Activated naive CD4-positive, alpha-beta T cell (primary cell): Measurements from ENCODE around the gene KBTBD8.
A peak's percentile ranks its signal among the peaks of the same experiment; 100 is the strongest.

Source experiments
- DNase-seq, 4 experiments: peaks; one replicate each; lab custom pipeline; 2025; lab: John Stamatoyannopoulos, UW

KBTBD8 gene, protein sequence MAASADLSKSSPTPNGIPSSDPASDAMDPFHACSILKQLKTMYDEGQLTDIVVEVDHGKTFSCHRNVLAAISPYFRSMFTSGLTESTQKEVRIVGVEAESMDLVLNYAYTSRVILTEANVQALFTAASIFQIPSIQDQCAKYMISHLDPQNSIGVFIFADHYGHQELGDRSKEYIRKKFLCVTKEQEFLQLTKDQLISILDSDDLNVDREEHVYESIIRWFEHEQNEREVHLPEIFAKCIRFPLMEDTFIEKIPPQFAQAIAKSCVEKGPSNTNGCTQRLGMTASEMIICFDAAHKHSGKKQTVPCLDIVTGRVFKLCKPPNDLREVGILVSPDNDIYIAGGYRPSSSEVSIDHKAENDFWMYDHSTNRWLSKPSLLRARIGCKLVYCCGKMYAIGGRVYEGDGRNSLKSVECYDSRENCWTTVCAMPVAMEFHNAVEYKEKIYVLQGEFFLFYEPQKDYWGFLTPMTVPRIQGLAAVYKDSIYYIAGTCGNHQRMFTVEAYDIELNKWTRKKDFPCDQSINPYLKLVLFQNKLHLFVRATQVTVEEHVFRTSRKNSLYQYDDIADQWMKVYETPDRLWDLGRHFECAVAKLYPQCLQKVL

DNA sequence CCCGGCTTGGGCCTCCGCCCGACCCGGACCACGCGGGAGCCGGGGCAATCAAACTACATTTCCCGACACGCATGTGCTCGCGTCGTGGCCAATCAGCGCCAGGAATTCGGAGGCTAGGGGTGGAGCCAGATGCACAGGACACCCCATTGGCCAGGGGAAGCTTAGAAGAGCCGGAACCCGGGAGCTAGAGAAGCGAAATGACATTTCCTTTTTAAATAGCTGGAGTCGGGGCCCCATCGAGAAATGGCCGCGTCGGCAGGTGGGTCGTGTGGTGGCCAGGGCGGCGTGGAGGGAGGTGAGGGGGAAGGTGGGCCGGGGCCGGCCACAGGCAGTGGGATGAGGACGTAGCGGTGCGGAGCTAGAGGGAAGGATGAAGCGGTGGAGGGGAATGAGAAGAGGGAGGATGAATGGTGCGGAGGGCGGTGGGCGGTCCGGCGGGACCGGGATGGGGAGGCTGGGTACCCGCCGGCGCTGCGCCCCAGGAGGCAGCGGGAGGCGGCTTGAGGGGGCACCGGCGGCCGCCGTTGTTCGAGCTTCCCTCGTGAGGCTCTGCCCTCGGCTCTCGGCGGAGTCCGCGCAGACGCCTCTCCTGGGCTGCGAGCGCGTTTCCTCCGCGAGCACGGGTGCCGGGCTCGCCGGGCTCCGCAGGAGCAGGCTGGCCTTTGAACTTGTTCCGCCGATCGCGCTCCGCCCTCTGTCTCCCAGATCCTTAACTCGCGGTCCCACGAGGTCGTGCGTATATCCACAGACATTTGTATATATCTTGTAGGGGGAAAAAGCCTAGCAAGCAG, at the start of gene KBTBD8:
KBTBD8 (plus strand) TSS at position 195 of the 791 bp plus-strand sequence; CDS start at position 244, 49 bp downstream.
- peak; percentile 88 to 93 (median 90) for DNase-seq

DNA sequence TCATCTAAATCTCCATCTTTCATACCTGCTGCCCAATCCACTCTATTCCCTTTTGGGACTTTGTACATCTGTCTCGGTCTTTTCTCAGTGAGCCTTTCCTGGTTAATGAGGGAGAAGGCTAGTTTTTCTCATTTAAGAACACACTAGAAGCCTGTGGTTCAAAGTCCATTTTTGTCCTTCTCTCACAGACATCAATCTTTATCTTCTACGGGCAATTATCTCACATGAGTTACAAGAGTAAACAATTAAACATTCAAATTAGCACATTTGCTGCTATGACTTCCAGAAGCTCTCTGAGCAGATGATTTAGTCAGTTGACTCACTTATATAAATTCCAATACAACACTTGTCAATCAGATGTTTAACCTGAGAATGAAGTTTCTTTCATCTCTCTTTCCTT, 49.3 kb upstream of the KBTBD8 start:
- no peak for DNase-seq

DNA sequence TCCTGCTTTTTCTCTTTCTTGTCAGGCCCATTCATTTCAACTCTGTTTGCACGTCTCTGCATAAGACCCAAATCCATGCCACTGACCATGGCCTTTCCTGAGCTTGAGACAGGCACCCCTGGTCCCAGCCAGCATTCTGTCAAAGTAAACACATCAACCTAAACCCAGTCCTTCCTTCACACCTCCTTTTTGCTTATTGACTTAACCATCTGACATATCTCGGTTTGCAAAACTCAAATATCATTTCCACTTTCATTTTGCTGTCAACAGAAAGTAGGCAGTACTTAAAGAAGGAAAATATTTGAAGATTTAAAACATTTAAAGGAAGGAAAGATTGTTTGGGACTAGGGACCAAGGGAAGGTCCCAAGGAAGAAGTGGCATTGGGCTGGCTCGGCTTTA, 48.2 kb upstream of the KBTBD8 start:
- no peak for DNase-seq

DNA sequence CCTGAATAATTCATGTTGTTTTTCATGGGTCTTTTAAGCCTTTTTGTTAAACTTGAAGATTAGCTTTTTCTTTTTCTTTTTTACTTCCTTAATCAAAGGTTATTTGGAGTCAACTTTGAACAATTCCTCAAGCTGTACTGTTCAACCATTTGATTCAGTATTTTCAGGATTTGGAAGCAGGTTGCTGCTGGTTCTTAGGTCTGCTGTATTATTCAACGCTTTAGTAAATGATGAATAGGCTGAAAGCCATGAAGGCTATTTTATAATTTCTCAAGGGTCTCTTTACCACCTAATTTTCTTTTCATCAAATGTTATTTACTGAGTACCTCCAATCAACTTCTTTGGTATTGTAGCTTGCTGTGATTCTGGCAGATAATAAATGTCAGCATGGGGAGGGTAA, 45.8 kb upstream of the KBTBD8 start:
- no peak for DNase-seq

DNA sequence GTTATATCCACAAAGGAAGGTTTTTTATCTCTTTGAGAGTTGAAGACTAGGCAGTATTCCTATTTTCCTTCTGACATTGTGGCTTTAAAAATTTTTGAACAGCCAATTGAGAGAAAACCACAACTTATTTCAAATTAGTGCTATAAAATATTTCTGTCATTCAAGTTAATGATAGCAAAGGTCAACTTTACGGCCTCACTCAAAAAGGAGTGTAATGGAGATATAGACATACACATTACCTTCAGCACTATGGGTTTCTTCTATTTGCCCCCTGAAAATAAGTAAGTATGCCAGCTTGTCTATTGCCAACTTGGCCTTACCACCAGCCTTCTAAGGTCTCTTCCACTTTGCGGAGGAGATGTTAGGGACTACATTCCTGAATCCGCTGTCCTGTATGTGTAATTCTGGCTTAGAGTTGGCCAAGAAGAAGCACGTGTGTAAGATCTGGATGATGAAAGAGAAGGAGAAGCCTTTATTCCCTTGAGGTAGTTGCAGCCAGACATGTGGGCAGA, 44.1 kb upstream of the KBTBD8 start:
- no peak for DNase-seq

DNA sequence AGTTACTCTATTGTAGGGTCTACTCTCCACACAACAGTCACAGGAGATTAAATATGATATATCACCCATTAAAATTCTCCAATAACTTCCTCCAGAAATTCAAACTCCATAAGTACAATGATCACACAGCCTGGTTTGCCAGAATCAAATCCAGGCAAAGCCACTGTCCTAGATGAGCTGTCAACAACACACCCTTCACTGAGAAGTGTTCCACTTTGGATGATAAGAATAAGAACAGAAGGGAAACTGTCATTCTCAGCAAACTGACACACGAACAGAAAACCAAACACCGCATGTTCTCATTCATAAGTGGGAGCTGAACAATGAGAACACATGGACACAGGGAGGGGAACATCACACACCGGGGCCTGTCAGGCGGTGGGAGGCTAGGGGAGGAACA, 41.4 kb upstream of the KBTBD8 start:
- no peak for DNase-seq

DNA sequence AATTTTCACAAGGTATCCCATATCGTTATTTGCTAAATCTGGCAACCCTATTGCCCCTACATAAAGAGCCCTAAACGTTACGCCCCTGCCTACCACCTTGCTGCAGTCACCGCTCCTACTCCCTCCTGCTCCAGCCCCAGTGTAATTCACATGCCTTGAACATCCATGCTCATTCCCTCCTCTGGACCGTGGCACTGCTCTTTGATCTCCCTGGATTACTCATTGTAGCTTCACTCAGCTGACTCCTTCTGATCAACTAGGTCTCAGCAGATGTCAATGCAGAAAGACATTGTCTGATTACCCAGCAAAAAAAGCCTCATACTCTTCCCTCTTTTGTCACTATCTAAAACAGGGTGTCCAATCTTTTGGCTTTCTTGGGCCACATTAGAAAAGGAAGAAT, 40.7 kb upstream of the KBTBD8 start:
- DNase-seq, result no peak

DNA sequence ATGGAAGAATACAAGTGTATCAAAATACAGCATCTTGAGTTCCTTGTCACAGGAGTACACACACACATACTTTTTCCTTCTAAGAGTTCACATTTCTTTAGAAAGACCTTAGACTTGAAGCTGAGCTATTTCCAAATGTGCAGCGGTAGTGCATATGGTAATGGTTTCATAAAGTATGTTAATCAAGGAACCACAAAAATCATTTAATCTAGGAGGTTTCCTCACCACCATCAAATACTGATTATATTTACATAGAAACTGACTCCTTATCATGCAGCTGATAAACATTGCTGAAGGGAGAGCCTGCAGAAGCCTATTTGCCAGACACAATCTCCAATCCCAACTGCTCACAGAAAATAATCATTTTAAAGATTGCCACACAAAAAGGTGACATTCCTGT, 40.0 kb upstream of the KBTBD8 start:
- DNase-seq, result no peak

DNA sequence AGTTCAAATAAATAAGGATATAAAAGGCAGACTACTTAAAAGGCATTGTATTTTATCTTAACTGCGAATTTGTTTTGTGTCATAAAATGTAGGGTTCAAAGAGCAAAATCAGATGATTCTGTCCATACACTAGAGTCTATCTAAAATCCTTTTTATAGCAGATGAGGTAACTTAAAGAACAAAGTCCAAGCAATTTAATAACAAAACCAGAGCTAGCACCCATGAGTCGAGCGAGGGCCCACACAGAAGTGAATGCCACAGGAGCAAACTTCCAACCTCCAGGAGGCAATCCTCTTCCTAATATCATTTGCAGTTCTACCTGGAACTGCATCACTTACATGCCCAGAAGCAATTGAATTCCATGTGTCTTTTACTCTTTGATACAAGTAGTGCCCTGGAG, 35.4 kb upstream of the KBTBD8 start:
- DNase-seq, result no peak

DNA sequence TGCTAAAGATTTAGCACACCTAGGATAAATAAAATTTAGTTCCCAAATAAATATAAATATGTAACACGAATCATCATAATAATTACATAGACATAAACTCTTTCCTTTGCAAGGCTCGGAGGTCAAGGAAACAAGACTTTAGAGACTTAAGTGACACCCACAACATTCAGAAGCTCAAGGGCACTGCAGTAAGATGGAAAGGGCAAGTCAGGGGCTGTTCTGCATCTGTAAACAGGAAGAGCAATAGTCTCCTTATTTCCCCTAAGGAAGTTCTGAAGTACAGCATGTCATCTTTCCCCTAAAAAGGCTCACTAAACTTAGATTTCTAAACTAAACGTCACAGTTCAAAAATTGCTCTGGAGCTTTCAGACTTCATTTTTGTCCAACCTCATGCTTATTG, 26.9 kb upstream of the KBTBD8 start:
- DNase-seq, result no peak

DNA sequence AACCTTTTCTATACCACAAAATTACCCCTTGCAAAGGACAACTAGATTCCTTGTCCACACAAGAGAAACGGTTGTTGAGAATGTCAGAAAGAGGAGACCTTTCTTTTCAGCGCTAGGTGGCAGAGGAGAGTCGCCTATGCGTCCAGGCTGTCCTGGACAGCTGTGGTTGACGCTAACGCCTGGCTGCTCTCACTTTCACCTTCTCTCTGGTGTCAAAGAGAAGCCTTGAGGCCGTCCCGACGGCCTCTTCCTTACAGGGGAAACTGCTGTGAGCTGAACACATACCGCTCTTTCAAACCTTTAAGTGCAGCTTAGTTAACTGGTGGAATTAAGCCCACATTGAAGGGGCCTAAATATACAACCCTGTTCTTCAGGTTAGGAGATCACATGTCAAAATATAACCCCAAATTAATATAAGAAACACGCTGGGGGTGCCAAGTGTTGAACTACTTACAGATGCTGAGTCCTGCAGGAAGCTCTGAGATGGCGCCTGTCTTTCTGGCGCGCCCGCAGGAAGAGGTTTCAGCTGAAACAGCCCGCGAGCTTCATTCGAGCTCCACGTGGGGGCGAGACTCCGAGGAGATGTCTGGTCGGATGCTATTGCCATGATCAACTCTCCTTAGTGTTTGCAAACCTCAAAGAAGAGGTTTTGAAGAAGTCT, 26.1 kb upstream of the KBTBD8 start:
- DNase-seq, result peak; percentile 2 to 42 (median 22)

DNA sequence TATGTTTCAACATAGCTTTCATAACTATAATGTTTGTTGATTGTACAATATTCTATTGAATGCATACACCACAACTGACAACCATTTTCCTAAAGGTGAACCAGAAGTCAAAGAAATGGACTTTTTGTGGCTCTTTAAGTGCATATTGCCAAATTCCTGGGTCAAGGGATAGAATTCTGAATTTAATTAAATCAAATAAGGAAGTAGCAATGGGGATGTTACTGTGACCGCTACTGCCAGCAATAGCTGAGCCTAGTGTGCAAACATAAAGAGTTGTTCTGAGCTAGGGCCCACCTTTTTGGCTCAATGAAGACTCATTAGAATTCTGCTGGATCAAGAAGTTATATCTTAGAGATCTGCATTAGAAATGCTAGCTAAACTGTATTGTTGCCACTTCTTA, 17.3 kb upstream of the KBTBD8 start:
- no peak for DNase-seq

DNA sequence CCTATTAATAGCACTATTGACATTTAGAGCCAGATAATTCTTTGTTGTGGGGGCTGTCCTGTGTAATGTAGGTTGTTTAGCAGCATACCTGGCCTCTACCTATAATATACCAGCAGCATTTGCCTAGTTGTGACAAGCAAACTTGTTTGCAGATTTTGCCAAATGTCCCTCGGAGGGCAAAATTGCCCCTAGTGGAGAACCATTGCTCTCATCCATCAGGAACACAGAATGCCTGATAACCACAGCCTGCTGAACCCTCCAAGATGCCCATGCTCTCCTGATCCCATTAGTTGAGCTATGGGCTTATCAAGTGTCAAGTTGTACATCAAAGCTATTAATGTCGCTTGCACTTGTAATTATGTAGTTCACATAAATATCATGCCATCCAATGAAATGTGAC, 15.0 kb upstream of the KBTBD8 start:
- no peak for DNase-seq

DNA sequence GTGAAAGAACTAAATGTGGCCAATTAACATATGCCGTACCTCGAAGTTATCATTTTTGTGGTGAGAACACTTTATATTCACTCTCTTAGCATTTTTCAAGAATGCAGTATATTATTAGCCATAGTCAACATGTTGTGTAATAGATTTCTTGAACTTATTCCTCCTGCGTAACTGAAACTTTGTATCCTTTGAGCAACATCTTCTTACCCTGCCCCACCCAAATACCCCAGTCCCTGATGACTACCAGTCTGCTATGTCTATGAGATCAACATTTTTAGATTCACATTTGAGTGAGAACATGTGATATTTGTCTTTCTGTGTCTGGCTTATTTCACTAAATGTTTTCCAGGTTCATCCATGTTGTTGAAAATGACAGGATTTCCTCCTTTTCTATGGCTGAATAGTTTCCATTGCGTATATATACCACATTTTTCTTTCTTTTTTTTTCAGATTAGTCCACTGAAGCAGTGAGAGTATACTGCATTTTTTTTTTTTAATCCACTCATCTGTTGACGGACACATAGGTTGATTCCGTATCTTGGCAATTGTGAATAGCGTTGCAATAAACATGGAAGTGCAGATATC, 12.7 kb upstream of the KBTBD8 start:
- no peak for DNase-seq

DNA sequence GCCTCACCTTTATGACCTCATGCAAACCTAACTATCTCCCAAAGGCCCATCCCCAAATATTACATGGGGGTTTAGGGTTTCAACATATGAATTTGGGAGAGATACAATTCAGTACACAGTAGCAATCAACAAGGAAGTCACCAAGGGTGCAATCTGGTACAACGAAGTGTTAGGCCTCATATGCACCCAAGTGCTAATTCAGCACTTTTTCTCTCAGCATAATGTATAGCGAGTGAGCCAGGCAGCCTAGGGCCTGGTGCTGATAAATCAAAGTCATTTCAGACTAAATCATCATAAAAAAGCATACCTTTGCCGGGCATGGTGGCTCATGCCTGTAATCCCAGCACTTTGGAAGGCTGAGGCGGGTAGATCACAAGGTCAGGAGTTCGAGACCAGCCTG, 11.7 kb upstream of the KBTBD8 start:
- DNase-seq, result no peak

DNA sequence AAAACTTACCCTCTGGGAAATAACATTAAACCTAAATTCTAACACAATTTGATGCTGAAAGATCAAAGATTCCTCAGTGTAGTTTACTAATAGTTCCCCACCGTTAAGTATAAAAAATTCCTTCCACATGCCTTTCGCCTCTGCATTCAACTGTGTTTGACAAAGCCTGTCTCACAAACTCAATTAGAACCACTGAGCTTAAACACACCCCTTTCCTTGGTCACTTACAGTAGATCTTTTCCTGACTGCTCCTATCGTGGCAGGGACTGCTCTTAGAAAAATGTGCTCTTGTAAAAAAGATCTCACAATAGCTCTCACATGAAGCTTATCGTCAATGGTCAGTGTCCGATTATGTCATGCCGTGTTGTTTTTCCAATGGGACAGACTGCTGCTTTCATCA, 8.9 kb upstream of the KBTBD8 start:
- DNase-seq, result no peak

DNA sequence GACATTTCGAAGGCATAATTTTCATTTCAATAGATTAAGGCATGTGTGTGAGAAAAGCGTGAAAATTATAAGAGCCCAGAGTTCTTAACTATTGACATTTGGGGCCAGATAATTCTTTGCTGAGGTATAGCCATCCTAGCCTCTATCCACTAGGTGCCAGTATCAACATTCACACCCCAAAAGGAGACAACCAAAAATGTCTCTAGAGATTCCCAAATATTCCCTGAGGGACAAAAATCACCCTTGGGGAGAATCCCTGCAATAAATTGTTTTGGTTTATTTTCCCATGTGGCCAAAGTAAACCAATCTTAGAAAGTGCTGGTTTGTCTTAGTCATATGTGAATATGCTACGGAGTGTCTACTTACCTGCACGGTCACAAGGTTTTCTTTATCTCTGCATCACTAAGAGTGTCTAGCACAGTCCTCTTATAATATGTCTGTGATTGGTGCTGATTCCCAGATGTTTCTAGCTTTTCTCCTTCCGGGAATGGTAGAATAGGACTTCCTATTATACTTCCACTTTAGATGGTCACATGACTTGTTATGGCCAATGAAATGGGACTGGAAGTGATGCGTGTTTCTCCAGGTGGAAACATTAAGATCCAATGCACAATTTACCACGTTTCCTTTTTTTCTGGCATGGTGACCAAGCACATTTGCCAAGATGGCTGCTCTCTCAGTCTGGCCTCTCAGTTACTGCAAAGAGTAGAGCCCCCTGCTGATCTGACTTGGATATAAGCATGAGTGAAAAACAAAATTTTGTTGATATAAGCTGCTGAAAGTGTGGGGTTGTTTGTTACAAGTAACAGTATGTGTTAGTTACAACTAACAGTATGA, 8.0 kb upstream of the KBTBD8 start:
- no peak for DNase-seq

DNA sequence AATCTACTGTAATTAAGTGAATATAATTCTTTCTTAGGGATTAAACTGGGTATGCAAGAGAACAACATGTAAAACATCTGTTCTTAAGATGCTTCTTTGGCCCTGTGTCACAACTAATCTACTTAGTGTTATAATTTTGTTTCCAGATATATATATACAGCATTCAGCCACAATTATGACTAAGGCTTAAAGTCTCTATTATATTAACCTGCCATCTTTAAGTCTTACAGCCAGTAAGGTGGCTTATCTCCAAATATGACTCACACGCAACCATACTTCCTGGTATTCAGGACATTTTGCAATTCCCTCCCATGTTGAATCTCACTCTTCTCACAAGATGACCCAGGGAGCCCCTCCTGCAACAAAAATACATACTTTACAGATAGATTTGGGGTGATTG, 6.6 kb upstream of the KBTBD8 start:
- no peak for DNase-seq

DNA sequence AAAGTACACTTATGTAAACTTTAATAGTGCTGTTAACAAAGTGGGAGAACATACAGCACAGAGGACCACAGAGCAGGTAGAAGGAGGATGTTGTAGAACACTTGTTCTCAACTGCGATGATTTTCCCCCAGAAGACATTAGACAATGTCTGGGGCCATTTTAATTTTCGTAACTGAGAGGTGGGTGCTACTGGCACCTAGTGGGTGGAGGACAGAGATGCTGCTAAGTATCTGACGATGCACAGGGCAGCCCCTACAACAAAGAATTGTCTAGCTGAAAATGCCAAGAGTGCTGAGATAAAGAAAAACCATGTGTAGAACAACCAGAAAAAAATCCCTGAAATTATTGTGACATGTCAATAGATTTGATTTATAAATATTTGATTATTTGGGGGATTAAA, 5.0 kb upstream of the KBTBD8 start:
- DNase-seq, result no peak

DNA sequence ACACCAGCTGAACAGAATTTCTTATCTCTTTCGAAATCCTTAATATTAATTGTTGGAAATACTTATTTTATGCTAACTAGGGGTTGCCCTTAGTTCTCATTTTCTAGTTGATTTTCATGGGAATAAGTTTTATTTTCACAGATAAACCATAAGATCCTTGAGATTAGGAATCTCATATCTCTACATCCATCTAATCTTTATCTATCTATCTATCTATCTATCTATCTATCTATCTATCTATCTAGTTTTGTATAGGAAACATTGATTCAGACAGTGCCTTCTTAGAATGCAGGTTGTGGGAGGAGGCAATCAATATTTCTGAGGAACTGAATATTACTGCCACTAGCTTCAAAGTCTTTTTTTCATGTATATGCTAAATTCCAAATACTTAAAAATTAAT, 3.5 kb upstream of the KBTBD8 start:
- no peak for DNase-seq

DNA sequence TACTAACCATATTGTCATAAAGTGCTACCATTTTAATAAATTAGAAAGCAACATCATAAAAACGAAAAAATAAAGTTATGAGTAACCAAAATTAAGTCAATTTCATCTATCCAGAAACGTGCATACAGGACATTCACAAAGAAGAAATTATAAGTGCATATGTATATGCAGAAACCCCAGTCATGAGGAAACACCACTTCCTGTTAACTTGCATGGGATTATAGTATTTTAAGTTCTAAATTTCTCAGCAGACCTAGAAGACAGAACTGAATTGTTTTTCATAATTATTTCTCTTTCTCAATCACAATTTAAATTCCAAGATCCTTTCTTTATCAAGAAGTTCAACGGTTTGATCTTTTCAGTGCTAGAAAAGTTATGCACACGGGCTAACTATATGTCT, 1.4 kb upstream of the KBTBD8 start:
- DNase-seq, result no peak
